H9 (cell line): ENCODE data around the gene CTNNA3. TPM values are rescaled to one million over a fixed set of nuclear protein-coding genes. Genes with fewer than 3 reads are reported as not detected.

Experiments used
- DNase-seq: peaks from one replicate; pipeline ENCODE4 v3.0.0-alpha.2; 2017
- H2AFZ ChIP-seq: one replicate; pipeline ENCODE4 v1.6.1; 2013; ENCODE audit warnings: mild to moderate bottlenecking, low read length, control low read depth, moderate library complexity
- H2AK5ac ChIP-seq: 2 replicates; pipeline ENCODE4 v1.6.1; 2013; ENCODE audit warnings: low read length, control low read depth, mixed read lengths; ENCODE audit not compliant: insufficient read length
- H2BK120ac ChIP-seq: one replicate; pipeline ENCODE4 v1.6.1; 2013; ENCODE audit warnings: low read depth, mild to moderate bottlenecking, low read length, control low read depth, inconsistent platforms; ENCODE audit not compliant: poor library complexity, severe bottlenecking
- H2BK12ac ChIP-seq: 2 replicates; pipeline ENCODE4 v1.6.1; 2013; ENCODE audit warnings: low read length, control low read depth, mixed read lengths, low read depth; ENCODE audit not compliant: insufficient read length
- H2BK15ac ChIP-seq: 2 replicates; pipeline ENCODE4 v1.6.1; 2013; ENCODE audit warnings: low read depth, low read length, control low read depth
- H2BK20ac ChIP-seq: one replicate; pipeline ENCODE4 v1.6.1; 2013; ENCODE audit warnings: low read depth, mild to moderate bottlenecking, low read length, control low read depth, inconsistent platforms; ENCODE audit not compliant: poor library complexity, severe bottlenecking
- H2BK5ac ChIP-seq: 2 replicates; pipeline ENCODE4 v1.6.1; 2013; ENCODE audit warnings: low read length, control low read depth, mixed read lengths; ENCODE audit not compliant: insufficient read length
- H3K14ac ChIP-seq: 2 replicates; pipeline ENCODE4 v1.6.1; 2013; ENCODE audit warnings: low read length, control low read depth; ENCODE audit not compliant: insufficient read depth
- H3K18ac ChIP-seq: 2 replicates; pipeline ENCODE4 v1.6.1; 2013; ENCODE audit warnings: low read depth, mild to moderate bottlenecking, mixed read lengths, low read length, control low read depth; ENCODE audit not compliant: insufficient read length
- H3K23ac ChIP-seq: 2 replicates; pipeline ENCODE4 v1.6.1; 2013; ENCODE audit warnings: low read length, control low read depth, mixed read lengths, low read depth; ENCODE audit not compliant: insufficient read length
- H3K23me2 ChIP-seq: 2 replicates; pipeline ENCODE4 v1.6.1; 2013; ENCODE audit warnings: low read depth, mild to moderate bottlenecking, mixed read lengths, low read length, control low read depth; ENCODE audit not compliant: insufficient read length, poor library complexity, severe bottlenecking
- H3K27ac ChIP-seq: 2 replicates; pipeline ENCODE4 v1.5.1; 2013; ENCODE audit warnings: low read length, control low read depth, mixed read lengths, low read depth; ENCODE audit not compliant: insufficient read length
- H3K27me3 ChIP-seq: 2 replicates; pipeline ENCODE4 v1.6.1; 2013; ENCODE audit warnings: low read length, control low read depth, inconsistent platforms; ENCODE audit not compliant: insufficient read depth
- H3K4ac ChIP-seq: 2 replicates; pipeline ENCODE4 v1.6.1; 2013; ENCODE audit warnings: low read depth, mild to moderate bottlenecking, control low read depth, inconsistent platforms, low read length, moderate library complexity
- H3K4me1 ChIP-seq: 2 replicates; pipeline ENCODE4 v1.6.1; 2013; ENCODE audit warnings: low read length, control low read depth, inconsistent platforms; ENCODE audit not compliant: insufficient read depth
- H3K4me2 ChIP-seq: 2 replicates; pipeline ENCODE4 v1.6.1; 2013; ENCODE audit warnings: low read length, control low read depth, mixed read lengths; ENCODE audit not compliant: insufficient read length, insufficient read depth
- H3K56ac ChIP-seq: 2 replicates; pipeline ENCODE4 v1.6.1; 2013; ENCODE audit warnings: low read depth, mild to moderate bottlenecking, mixed read lengths, low read length, control low read depth; ENCODE audit not compliant: insufficient read length
- H3K79me1 ChIP-seq: 2 replicates; pipeline ENCODE4 v1.6.1; 2013; ENCODE audit warnings: low read depth, mild to moderate bottlenecking, moderate library complexity, low read length, control low read depth, inconsistent platforms; ENCODE audit not compliant: insufficient read depth, poor library complexity, severe bottlenecking
- H3K79me2 ChIP-seq: 2 replicates; pipeline ENCODE4 v1.6.1; 2013; ENCODE audit warnings: low read length, control low read depth, inconsistent platforms; ENCODE audit not compliant: insufficient read depth
- H3K9ac ChIP-seq: 2 replicates; pipeline ENCODE4 v1.6.1; 2013; ENCODE audit warnings: low read length, control low read depth, mixed read lengths; ENCODE audit not compliant: insufficient read length; ENCODE audit errors: extremely low read depth
- H3K9me3 ChIP-seq: one replicate; pipeline ENCODE4 v1.6.1; 2013; ENCODE audit warnings: low read depth, low read length, inconsistent platforms; ENCODE audit not compliant: control insufficient read depth
- H3T11ph ChIP-seq: one replicate; pipeline ENCODE4 v1.6.1; 2013; ENCODE audit warnings: mild to moderate bottlenecking, low read length, control low read depth, inconsistent platforms
- H4K20me1 ChIP-seq: one replicate; pipeline ENCODE4 v1.6.1; 2013; ENCODE audit not compliant: control insufficient read depth, insufficient read length, insufficient read depth
- H4K5ac ChIP-seq: 2 replicates; pipeline ENCODE4 v1.6.1; 2013; ENCODE audit warnings: low read depth, mild to moderate bottlenecking, mixed read lengths, low read length, control low read depth; ENCODE audit not compliant: insufficient read length
- H4K8ac ChIP-seq: replicated peaks from 2 replicates; pipeline ENCODE4 v1.6.1; 2013; ENCODE audit warnings: low read length, control low read depth, mixed read lengths, low read depth; ENCODE audit not compliant: insufficient read length
- H4K91ac ChIP-seq: 2 replicates; pipeline ENCODE4 v1.6.1; 2013; ENCODE audit warnings: low read depth, mild to moderate bottlenecking, moderate library complexity, mixed read lengths, low read length, control low read depth; ENCODE audit not compliant: insufficient read length
- H3K27ac Mint-ChIP-seq, 3 experiments: 2 replicates in 2 of 3; 3 replicates in 1 of 3; pipeline ENCODE4 v1.8.0; 2020 to 2021; ENCODE audit warnings: mixed read lengths in 3 of 3, mild to moderate bottlenecking in 1 of 3, moderate library complexity in 1 of 3
- H3K27me3 Mint-ChIP-seq: 2 replicates; pipeline ENCODE4 v1.8.0; 2021; ENCODE audit warnings: low read depth, mild to moderate bottlenecking, moderate library complexity, mixed read lengths
- H3K36me3 Mint-ChIP-seq, 3 experiments: 2 replicates in 2 of 3; 3 replicates in 1 of 3; pipeline ENCODE4 v1.8.0; 2020 to 2021; ENCODE audit warnings: low read depth in 3 of 3, mixed read lengths in 3 of 3; ENCODE audit not compliant: insufficient read depth in 1 of 3
- H3K4me1 Mint-ChIP-seq, 2 experiments: 2 replicates each; pipeline ENCODE4 v1.8.0; 2020; ENCODE audit warnings: mixed read lengths in 2 of 2
- H3K4me3 Mint-ChIP-seq, 2 experiments: 2 replicates in 1 of 2; 3 replicates in 1 of 2; pipeline ENCODE4 v1.8.0; 2020 to 2021; ENCODE audit warnings: mild to moderate bottlenecking in 2 of 2, mixed read lengths in 2 of 2, moderate library complexity in 1 of 2
- H3K9me3 Mint-ChIP-seq, 2 experiments: 2 replicates in 1 of 2; 3 replicates in 1 of 2; pipeline ENCODE4 v1.8.0; 2020; ENCODE audit warnings: mild to moderate bottlenecking in 2 of 2, mixed read lengths in 2 of 2, moderate library complexity in 1 of 2
- CTCF ChIP-seq: fragments of 200-600 bp; sonication (generic); conservative IDR thresholded peaks from 3 replicates; pipeline ENCODE4 v1.8.0; 2021; ENCODE audit warnings: antibody characterized with exemption, mild to moderate bottlenecking
- WGBS: extraction: QIAGEN DNeasy Blood & Tissue Kit; methylation state at CpG from one replicate; pipeline ENCODE4 v1.1.7; 2013; ENCODE audit warnings: missing lambda C conversion rate, low lambda C conversion rate, mixed read lengths; ENCODE audit not compliant: insufficient read length; ENCODE audit errors: extremely low coverage; 5-methylcytosine and 5-hydroxymethylcytosine counted together
- total RNA-seq: library from RNA; stranded (reverse); gene quantifications from 2 replicates; pipeline ENCODE4 v1.2.1, GENCODE V29; 2021

The CTNNA3 gene
- total RNA-seq, 1 experiment from 2014 or later = 3.3 TPM

- H2BK15ac ChIP-seq = no peak overlapping the region
- H3K79me1 ChIP-seq = no peaks in the 10 kb centered on the region
- H4K20me1 ChIP-seq = no peaks in the 10 kb centered on the region
- H2AK5ac ChIP-seq = no peak overlapping the region
- no peak overlapping the region for H2AFZ ChIP-seq
- no peak overlapping the region for H3K23ac ChIP-seq
- H3K9me3 ChIP-seq = no peaks in the 10 kb centered on the region
- no peak overlapping the region for H3K4me3 Mint-ChIP-seq
- no peak overlapping the region for H2BK120ac ChIP-seq
- no peaks in the 10 kb centered on the region for H3K79me2 ChIP-seq
- H3K4ac ChIP-seq = no peak overlapping the region
- H3K4me1 Mint-ChIP-seq = 0 out of 4 replicates have a peak, but pooled peaks cover 2 to 3% of the 10 kb centered on the region in 2 experiments
- H3K14ac ChIP-seq = no peak overlapping the region
- TF ChIP-seq CTCF = no peak
- no peaks in the 10 kb centered on the region for H3K4me1 ChIP-seq
- DNase-seq = no peak
- H4K8ac ChIP-seq = no peak overlapping the region
- WGBS = no CpG with 5 or more reads among the region's 1 CpG
- no peak overlapping the region for H3K4me2 ChIP-seq
- no peak overlapping the region for H3K18ac ChIP-seq
- H3T11ph ChIP-seq = no peak overlapping the region
- H3K36me3 Mint-ChIP-seq = no peaks in the 10 kb centered on the region
- no peak overlapping the region for H3K56ac ChIP-seq
- no peaks in the 10 kb centered on the region for H3K23me2 ChIP-seq
- no peak overlapping the region for H2BK20ac ChIP-seq
- no peak overlapping the region for H4K91ac ChIP-seq
- no peak overlapping the region for H3K9ac ChIP-seq
- no peak overlapping the region for H3K27ac ChIP-seq
- H3K27me3 Mint-ChIP-seq = no peaks in the 10 kb centered on the region
- no peak overlapping the region for H2BK5ac ChIP-seq
- H2BK12ac ChIP-seq = no peak overlapping the region
- no peaks in the 10 kb centered on the region for H3K9me3 Mint-ChIP-seq
- H3K27ac Mint-ChIP-seq = no peak overlapping the region
- H3K27me3 ChIP-seq = no peaks in the 10 kb centered on the region
- H4K5ac ChIP-seq = no peak overlapping the region
Observed at GRCh38 chr10:67015225-67015624, 680.8 kb downstream of the CTNNA3 start.
